ENCODE measurements around the gene MACROH2A1.

MACROH2A1 gene

DNA sequence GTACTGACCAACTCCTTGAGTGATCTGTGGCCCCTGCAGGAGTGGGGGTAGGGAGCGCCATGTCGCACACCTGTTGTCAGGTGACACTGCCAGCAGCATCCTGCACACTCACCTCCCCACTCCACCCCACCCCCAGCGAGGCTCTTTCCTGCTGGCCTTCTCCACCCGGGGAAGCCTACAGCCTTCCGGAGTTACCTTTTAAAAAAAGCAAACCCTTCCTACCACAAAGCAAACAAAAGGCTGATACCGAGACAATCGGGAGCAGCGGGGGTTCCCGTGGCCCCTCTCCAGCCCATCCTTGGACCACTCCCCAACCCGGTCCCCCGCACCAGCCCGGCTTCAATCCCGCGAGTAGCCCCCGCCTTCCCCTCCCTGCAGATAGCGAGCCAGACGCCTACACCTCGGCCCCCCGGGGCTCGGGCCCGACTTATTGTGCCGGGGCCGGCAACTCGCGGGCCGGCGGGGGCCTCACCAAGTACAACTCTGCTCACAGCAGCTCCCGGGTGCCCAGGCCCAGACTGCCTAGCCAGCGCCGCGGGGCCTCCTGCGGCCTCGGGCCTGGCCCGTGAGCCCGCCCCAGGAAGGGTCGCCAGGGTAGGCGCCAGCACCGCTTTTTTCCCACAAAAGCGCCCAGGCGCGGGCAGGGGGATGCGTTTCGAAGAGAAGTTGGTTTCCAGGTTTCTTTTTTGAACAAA lies 724 bp downstream of the MACROH2A1 start:
- in situ Hi-C loops (cut with HindIII; ENCODE audit: low sequenced_read_pairs), result no loop called here

GRCh38 chr5:135397084-135397483 lies 1.9 kb downstream of the MACROH2A1 start:
- in situ Hi-C loops (cut with HindIII; ENCODE audit: low sequenced_read_pairs), result no loop called here

DNA sequence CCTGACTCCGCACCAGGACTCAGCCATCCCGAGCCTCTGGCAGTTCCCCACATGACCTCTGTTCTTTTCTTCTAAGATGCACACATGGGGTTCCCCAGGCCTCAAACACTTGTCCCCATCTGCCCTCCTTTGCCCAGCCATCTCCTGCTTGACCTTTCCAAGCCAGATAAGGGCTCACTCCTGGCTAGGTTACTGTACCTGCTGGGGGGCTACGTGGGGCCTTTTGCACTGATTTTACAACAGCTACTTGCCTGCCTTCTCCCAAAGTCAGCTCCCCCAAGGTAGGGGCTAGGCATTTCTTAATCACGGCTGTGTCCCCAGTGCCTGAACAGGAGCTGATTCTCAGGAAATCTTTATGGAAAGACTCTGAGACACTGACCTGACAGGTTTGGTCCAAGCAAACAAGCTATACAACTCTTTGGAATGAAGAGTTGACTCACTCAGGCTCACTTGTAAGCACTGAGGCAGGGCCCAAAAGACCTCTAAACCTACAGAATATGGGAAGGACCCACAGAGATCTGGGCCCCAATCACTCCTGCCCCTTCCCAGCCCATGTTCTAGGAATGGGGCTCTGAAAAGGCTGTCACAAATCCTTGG lies 2.5 kb downstream of the MACROH2A1 start:
- in situ Hi-C loops (cut with HindIII; ENCODE audit: low sequenced_read_pairs), result no loop called here

GRCh38 chr5:135395866-135396265 lies 3.2 kb downstream of the MACROH2A1 start:
- in situ Hi-C loops (cut with HindIII; ENCODE audit: low sequenced_read_pairs), result no loop called here

DNA sequence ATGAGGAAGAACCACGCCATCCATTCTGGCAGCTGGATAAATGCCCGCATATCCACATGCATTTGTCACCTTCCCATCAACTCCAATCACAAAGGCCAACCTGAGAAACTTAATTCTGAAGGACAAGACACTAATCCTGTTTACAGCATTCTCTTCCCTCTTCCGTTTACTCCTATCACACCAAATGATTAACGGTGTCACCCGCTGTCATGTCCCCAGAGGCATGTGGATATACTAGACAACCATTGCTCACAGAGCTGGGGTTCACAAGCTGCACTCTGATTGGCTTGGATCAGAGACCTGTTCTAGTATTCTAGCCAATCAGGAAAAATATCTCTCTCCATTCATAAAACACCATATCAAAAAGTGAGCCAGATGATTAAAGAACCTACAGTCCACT lies 3.6 kb downstream of the MACROH2A1 start:
- in situ Hi-C loops (cut with HindIII; ENCODE audit: low sequenced_read_pairs), result no loop called here

GRCh38 chr5:135394095-135394494 lies 4.9 kb downstream of the MACROH2A1 start:
- in situ Hi-C loops (cut with HindIII; ENCODE audit: low sequenced_read_pairs), result no loop called here

- in situ Hi-C loops (cut with HindIII; ENCODE audit: low sequenced_read_pairs), result no loop called here
Observed at GRCh38 chr5:135393691-135394090, 5.3 kb downstream of the MACROH2A1 start.

DNA sequence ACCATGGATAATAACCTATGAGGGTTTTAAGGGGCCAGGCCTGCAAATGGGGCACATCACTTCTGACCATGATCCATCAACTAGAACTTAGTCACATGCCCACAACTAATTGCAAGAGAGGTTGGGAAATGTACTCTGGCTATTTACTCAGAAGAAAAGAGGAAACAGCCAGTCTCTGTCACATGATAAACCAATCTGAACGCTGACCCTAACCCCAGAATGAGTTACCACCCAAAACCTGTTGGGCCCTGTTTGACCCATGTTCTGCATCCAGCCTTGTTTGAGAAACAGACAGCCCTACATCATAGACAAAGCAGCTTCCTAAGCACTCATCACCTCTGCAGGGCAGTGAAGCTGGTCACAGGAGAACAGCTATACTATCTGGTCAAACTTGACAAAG lies 5.8 kb downstream of the MACROH2A1 start:
- in situ Hi-C loops (cut with HindIII; ENCODE audit: low sequenced_read_pairs), result no loop called here

- in situ Hi-C loops (cut with HindIII; ENCODE audit: low sequenced_read_pairs), result no loop called here
Observed at GRCh38 chr5:135392256-135392655, 6.8 kb downstream of the MACROH2A1 start.

DNA sequence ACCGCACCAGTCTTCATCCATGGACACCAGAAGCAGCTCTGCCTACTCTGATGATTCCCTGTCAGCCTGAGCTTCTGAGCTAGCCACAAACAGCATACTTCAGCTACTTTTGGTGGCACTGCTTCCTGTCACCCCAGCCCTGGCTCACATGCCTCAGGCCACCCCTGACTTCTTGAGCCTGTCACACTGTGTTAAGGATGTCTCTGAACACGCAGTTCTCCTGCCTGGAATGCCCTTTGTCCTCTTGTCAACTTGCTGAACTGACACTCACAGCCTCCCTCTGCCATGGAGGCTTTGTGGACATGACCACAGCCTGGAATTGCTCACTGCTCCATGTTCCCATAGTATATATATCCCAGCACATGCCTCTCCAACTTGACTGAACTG lies 7.2 kb downstream of the MACROH2A1 start:
- in situ Hi-C loops (cut with HindIII; ENCODE audit: low sequenced_read_pairs), result no loop called here

- in situ Hi-C loops (cut with HindIII; ENCODE audit: low sequenced_read_pairs), result no loop called here
Observed at GRCh38 chr5:135391116-135391868, 7.7 kb downstream of the MACROH2A1 start.

DNA sequence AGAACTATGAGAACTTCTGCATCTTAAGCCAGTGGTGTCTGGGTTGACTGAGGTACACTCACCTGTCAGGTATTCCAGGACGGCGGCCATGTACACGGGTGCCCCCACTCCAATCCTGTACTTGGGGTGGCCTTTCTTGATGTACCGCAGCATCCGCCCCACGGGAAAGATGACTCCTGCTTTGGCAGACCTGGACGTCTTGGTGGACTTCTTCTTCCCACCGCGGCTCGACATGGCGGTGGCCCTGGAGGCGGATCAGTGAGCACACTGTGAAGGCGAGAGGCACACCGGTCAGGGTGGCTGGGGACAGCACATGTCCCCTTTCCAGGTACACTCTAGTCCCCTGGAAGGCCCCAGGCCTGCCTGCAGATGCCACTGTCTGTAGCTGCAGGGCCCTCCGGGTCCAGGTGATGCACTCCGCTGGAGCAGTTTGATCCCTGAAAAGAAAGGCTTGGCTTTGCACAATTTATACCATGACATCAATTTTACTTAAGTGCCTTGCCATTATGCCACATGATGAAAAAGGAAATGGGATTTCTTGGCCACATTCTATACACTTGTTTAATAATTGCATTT lies 10.1 kb downstream of the MACROH2A1 start:
- in situ Hi-C loops (cut with HindIII; ENCODE audit: low sequenced_read_pairs), result no loop called here

- in situ Hi-C loops (cut with HindIII; ENCODE audit: low sequenced_read_pairs), result no loop called here
Observed at GRCh38 chr5:135387629-135387960, 11.4 kb downstream of the MACROH2A1 start.

DNA sequence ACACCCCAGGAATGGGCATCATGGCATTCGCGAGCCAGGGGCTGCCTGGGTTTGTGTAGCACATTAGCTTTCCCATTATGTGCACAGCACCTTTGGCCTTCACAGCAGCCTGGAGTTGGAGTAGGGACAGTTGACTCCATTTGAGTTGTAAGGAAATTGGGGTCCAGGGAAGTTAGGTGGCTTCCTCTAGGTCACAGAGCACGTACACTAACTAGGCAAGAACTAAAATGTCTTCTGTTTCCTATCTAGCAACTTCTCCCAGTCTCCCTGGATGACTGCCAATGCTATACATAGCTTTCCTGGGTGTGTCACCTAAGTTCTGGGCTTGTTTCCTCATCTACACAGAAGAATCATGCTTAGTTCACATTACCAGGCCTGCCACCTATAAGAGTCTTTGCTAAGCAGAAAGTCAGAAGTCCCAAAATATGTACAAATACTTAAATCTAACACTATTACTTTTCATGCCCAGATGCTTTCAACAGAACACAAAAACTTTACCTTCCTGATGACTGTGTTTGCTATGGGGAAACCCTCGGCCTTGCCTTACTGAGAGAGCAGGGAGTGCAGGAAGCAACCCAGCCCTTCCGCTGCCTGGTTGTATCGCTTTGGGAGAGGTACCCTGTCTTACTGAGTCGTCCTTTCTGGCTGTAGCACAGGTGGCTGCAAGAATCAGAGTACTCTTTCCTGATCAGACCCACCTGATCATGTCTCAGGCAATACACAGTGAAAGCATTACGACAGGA lies 12.0 kb downstream of the MACROH2A1 start:
- in situ Hi-C loops (cut with HindIII; ENCODE audit: low sequenced_read_pairs), result no loop called here

DNA sequence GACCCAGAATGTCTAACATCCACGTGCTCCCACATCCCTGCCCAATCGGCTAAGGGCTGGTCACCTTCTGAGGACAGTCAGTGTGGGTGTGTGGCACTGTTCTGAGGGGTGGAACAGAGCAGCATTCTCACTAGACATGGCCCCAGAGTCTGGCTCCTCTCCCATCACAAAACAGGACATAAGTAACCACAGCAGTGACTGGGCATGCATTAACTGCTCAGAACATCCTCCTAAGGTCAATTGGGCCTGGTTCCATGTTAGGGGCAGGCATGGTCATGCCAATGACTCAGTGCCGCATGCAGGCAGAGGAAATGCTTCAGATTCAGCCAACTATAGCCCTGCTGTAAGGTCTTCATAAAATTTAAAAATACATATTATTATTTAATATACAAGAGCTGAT lies 12.9 kb downstream of the MACROH2A1 start:
- in situ Hi-C loops (cut with HindIII; ENCODE audit: low sequenced_read_pairs), result no loop called here

DNA sequence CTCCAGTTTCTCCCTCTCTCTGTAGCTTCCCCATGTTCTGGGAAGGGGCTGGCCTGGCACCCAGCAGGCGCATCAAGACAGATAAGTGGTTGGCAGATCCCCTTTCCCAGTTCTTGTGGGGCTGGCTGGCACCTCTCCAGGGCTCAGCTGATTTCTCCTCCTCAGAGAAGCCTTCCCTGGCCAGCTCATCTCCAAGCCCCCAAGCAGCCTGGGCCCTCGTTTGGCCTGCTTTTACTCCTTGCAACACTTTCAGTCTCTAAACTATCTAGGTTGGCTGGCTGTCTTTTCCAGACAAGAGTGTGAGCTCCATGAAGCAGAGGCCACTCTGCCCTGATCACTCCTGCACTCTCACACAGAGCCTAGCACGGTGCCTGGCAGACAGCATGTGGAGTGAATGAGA lies 13.5 kb downstream of the MACROH2A1 start:
- in situ Hi-C loops (cut with HindIII; ENCODE audit: low sequenced_read_pairs), result no loop called here

DNA sequence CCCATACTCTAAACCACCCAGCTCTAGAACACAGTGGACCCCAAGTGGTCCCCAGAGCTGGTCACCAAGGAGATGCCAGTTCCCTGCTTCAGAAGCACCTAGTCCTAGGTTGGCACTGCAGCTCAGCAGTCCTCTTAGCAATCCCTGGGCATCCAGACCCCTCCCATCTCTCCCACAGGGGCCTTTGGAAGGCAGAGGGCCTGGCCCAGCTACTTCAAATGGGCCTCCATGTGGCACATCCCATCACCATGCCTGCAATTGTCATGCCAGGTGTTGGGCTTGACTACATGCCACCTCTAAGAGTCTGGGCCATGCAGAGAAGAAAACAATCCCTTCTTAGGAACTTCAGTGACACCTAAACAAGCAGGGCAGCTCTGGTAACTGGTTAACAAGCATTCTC lies 14.1 kb downstream of the MACROH2A1 start:
- in situ Hi-C loops (cut with HindIII; ENCODE audit: low sequenced_read_pairs), result no loop called here

GRCh38 chr5:135383803-135384495 lies 15.1 kb downstream of the MACROH2A1 start:
- in situ Hi-C loops (cut with HindIII; ENCODE audit: low sequenced_read_pairs), result no loop called here

- in situ Hi-C loops (cut with HindIII; ENCODE audit: low sequenced_read_pairs), result no loop called here
Observed at GRCh38 chr5:135382981-135383380, 16.1 kb downstream of the MACROH2A1 start.

GRCh38 chr5:135382106-135382790 lies 16.8 kb downstream of the MACROH2A1 start:
- in situ Hi-C loops (cut with HindIII; ENCODE audit: low sequenced_read_pairs), result no loop called here

Data from DLD1 (cell line).